WI38 (cell line): ENCODE data around the gene PRKCE.
"Not testable (repeated sequence)": the region's sequence is repeated elsewhere in the genome, so short reads cannot be mapped to it uniquely, and the experiment has no call there.

Experiments
- H3K4me3 ChIP-seq: 2 replicates; pipeline ENCODE4 v1.5.1; 2011; ENCODE audit warnings: low read depth, mild to moderate bottlenecking, control low read depth, low read length
- CTCF ChIP-seq: IDR thresholded peaks from 2 replicates; pipeline ENCODE4 v1.5.1; 2012; ENCODE audit warnings: low read depth, mild to moderate bottlenecking, control low read depth, low read length

The PRKCE gene

GRCh38 chr2:46211461-46211860 is 560.0 kb downstream of the PRKCE start:
- no peak for TF ChIP-seq CTCF
- no peak overlapping the region for H3K4me3 ChIP-seq

GRCh38 chr2:46213906-46214305 is 562.4 kb downstream of the PRKCE start:
- H3K4me3 ChIP-seq: no peak overlapping the region
- TF ChIP-seq CTCF: no peak

- no peak overlapping the region for H3K4me3 ChIP-seq
- TF ChIP-seq CTCF: no peak
These were observed 564.7 kb downstream of the PRKCE start for GRCh38 chr2:46216213-46216612.

GRCh38 chr2:46223514-46223913 is 572.0 kb downstream of the PRKCE start:
- H3K4me3 ChIP-seq: not testable (repeated sequence)

GRCh38 chr2:46225150-46225625 is 573.7 kb downstream of the PRKCE start:
- no peak for TF ChIP-seq CTCF
- no peak overlapping the region for H3K4me3 ChIP-seq

GRCh38 chr2:46225730-46226129 is 574.3 kb downstream of the PRKCE start:
- H3K4me3 ChIP-seq: no peak overlapping the region
- no peak for TF ChIP-seq CTCF

GRCh38 chr2:46226620-46227019 is 575.1 kb downstream of the PRKCE start:
- H3K4me3 ChIP-seq: no peak overlapping the region
- TF ChIP-seq CTCF: no peak

- TF ChIP-seq CTCF: no peak
These were observed 575.5 kb downstream of the PRKCE start for GRCh38 chr2:46227022-46227421.

More at GRCh38 chr2:46227022-46227421, 575.5 kb downstream of the PRKCE start:
- H3K4me3 ChIP-seq: no peak overlapping the region
